ENCODE data around the gene IL26.

IL26 gene

DNA sequence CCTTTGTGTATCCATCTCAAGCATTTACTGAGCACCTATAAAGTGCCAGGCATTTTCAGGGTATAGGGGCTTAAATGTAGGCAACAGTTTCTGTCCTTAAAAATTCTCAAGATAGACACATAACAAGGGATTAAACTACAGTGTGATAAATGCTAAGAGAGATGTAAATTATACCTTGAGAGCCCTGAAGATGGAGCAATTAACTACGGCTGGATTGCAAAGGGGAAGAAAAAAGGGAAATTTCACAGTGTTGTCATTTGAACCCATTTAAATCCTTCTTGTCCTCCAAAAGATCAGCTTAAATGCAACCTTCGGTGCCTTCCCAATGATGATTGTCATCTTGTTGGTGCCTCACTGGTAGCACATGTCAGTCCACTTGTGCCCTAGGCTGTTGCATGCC lies 11.5 kb upstream of the IL26 start:
- TF ChIP-seq CTCF (IDR thresholded peaks at IDR 0.05; ENCODE audit: borderline replicate concordance, control extremely low read depth, extremely low read depth, insufficient read depth, missing control alignments): no peak
- in situ Hi-C loops (cut with MboI; ENCODE audit: low sequenced_read_pairs, unreplicated experiment): loop anchor here (5.0 kb wide), 1 partner anchor 75 kb away; no protein-coding TSS in a partner anchor
- DNase-seq (ENCODE audit: low spot score): no peak

- in situ Hi-C loops (cut with MboI; ENCODE audit: low sequenced_read_pairs, unreplicated experiment): loop anchor here (5.0 kb wide), 1 partner anchor 76 kb away; no protein-coding TSS in a partner anchor
- no peak for TF ChIP-seq CTCF (IDR thresholded peaks at IDR 0.05; ENCODE audit: borderline replicate concordance, control extremely low read depth, extremely low read depth, insufficient read depth, missing control alignments)
- peak; percentile 27 for DNase-seq (ENCODE audit: low spot score)
These were observed 10.9 kb upstream of the IL26 start for GRCh38 chr12:68236421-68237059.

DNA sequence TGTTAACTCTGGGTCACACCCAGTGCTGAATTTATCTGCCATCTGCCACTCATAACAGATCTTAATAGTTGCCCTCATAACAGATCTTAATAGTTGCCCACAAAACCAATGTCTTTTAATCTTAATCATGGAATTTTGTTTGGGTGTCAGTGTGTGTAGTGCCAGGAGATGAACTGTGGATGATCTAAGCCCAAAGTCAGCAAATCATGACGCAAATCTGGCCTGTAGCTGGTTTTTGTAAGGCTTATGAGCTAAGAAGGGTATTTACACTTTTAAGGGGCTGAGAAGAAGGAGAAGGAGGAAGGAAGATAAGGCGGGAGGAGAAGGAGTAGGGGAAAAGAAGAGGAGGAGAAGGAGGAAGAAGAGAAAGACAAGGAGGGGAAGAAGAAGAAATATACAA lies 10.0 kb upstream of the IL26 start:
- no peak for TF ChIP-seq CTCF (IDR thresholded peaks at IDR 0.05; ENCODE audit: borderline replicate concordance, control extremely low read depth, extremely low read depth, insufficient read depth, missing control alignments)
- no peak for DNase-seq (ENCODE audit: low spot score)
- in situ Hi-C loops (cut with MboI; ENCODE audit: low sequenced_read_pairs, unreplicated experiment): loop anchor here (5.0 kb wide), 1 partner anchor 77 kb away; no protein-coding TSS in a partner anchor

DNA sequence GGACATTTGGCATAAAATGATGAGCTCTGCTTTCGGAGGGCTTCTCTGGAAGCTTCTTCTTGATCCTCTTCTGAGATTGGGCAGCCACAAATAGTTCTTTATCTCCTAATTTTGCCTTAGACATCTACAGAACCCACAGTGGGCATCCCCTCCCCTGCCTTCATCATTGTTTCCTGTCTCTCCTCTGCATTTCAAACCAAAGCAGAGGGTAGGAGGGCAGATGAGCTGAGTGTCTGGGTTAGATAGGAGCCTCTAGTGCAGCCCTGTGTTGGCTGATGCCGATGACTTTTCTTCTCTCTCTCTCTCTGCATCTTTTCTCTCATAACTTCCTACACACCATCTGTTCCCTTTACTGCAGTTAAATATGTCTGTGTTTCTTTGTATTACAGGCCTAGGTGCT lies 8.5 kb upstream of the IL26 start:
- in situ Hi-C loops (cut with MboI; ENCODE audit: low sequenced_read_pairs, unreplicated experiment): no loop called here
- DNase-seq (ENCODE audit: low spot score): no peak
- TF ChIP-seq CTCF (IDR thresholded peaks at IDR 0.05; ENCODE audit: borderline replicate concordance, control extremely low read depth, extremely low read depth, insufficient read depth, missing control alignments): no peak

DNA sequence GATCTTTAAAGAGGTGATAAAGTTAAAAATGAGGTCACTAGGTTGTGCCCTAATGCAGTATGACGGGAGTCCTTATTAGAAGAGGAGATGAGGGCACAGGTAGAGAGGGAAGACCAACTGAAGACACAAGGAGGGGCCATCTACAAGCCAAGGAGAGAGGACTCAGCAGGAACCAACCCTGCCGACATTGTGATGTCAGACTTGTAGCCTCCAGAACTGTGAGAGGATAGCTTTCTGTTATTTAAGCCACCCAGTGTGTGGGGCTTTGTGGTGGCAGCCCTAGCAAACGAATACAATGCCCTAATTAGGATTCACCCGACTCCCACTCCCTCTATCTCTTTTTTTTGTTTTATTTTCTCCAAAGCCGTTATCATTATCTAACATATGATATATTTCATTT lies 7.9 kb upstream of the IL26 start:
- DNase-seq (ENCODE audit: low spot score): no peak
- in situ Hi-C loops (cut with MboI; ENCODE audit: low sequenced_read_pairs, unreplicated experiment): no loop called here
- TF ChIP-seq CTCF (IDR thresholded peaks at IDR 0.05; ENCODE audit: borderline replicate concordance, control extremely low read depth, extremely low read depth, insufficient read depth, missing control alignments): no peak

- DNase-seq (ENCODE audit: low spot score): no peak
- no peak for TF ChIP-seq CTCF (IDR thresholded peaks at IDR 0.05; ENCODE audit: borderline replicate concordance, control extremely low read depth, extremely low read depth, insufficient read depth, missing control alignments)
- in situ Hi-C loops (cut with MboI; ENCODE audit: low sequenced_read_pairs, unreplicated experiment): no loop called here
These were observed 6.1 kb upstream of the IL26 start for GRCh38 chr12:68231691-68232090.

Data from GM13976 (cell line).